Measurements from ENCODE around the gene SVIL.
"Not testable (repeated sequence)": the region's sequence is repeated elsewhere in the genome, so short reads cannot be mapped to it uniquely, and the experiment has no call there.

The SVIL gene

GRCh38 chr10:29621161-29621560 lies 13.6 kb downstream of the SVIL start:
- DNase-seq = no peak

DNA sequence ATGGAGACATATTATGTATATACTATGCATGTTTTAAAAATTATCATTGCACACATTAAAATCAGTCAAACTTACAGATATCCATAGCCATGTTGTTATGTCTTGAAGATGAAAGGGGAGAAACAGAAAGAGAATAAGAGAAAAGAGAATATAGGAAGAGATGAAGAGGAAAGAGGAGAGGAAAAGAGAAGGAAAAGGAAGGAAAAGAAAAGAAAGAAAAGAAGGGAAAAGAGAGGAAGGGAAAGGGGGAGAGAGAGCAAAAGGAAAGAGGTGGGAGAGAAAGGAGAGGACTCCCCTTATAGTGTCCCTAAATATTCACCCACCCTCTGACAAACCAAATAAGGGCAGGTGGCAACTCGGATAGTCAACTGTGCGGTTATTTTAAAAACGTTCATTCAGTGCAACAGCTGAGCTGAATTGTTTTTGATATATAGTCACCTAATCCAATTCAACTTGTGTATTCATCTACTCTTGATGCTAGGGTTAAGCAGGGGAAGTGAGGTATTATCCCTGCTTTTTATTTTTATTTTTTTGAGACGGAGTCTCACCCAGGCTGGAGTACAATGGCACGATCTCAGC lies 14.6 kb downstream of the SVIL start:
- DNase-seq = no peak

GRCh38 chr10:29619241-29619669 lies 15.5 kb downstream of the SVIL start:
- DNase-seq = no peak

GRCh38 chr10:29618341-29619171 lies 16.2 kb downstream of the SVIL start:
- DNase-seq = no peak

GRCh38 chr10:29617880-29618340 lies 16.9 kb downstream of the SVIL start:
- DNase-seq = no peak

GRCh38 chr10:29616542-29616941 lies 18.2 kb downstream of the SVIL start:
- DNase-seq = no peak

GRCh38 chr10:29615195-29615594 lies 19.6 kb downstream of the SVIL start:
- no peak for DNase-seq

GRCh38 chr10:29614289-29614688 lies 20.5 kb downstream of the SVIL start:
- DNase-seq = not testable (repeated sequence)

GRCh38 chr10:29613791-29614190 lies 21.0 kb downstream of the SVIL start:
- no peak for DNase-seq

- no peak for DNase-seq
Measured at GRCh38 chr10:29613196-29613595, 21.6 kb downstream of the SVIL start.

DNA sequence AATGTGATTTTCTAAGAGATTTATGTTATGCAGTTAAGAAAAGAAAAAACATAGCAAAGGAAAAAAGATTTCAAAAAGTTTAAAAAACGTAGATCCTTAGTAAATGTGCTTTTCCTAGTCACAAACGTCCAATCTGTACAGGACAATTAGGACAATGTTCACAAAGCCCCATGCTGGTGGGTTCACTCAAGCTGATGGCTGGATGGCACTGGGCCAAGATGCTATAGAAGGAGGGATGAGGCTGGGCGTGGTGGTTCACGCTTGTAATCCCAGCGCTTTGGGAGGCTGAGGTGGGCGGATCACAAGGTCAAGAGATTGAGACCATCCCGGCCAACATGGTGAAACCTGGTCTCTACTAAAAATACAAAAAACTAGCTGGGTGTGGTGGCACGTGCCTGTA lies 22.1 kb downstream of the SVIL start:
- no peak for DNase-seq

DNA sequence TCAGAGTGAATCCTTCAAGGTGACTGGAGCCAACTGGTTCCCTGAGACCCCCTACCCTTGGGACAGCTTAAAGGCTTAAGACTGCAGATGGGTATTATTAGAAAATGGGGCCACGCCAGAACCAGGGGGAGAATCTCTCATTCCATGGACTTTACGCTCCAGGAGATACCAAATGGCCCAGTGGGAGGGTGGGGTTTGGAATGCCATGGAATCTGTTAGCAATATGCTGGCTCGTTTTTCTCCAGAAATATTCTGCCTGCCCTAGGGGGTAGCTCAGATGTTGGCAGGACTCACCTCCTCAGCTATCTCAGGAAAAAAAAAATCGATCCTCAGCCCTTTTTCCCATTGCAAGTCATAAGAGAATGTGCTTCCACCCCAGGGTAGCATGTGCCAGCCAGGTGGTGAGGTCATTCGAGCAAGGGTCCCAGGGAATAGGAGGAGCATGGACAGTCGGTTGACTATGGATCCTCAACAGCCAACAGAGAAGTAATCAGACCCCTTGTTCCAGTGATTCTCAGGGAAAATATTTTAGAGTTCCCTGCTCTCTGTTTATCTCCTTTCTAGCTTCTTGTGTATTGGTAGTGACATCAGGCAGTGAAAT lies 22.9 kb downstream of the SVIL start:
- DNase-seq = no peak

DNA sequence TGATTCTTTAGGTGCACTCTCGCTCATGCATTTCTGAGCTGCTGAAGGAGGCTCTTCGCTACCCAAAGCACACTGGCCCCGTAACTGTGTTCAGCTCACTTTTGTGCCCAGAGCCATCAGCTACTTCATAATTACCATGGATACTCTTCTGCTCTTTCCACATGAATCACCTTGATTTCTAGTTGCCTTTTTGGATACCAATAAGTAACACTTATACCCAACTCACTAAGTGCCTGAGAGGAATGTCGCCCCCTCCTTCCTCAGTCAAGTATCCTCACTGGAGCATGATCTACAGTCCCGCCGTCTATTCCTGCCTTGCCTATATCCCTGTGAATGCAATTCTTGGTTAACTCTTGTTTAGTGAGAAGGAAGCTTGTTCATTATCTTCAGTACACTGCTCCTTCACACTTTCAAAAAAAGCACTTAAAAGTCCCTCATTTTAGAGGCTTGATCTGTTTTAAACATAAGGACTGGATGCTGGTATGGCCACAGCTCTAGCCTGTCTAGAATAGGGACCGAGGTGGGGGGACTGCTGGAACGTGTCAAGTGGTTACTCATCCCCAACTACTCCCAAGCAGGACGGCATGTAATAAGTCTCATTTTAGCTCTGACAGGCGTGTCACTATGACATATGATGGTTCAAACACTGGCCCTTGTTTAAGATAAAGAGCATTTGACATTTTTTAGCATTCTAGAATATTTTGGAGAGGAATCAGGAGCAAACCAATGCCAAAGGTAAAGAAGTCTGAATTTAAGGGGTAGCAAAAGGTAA lies 23.7 kb downstream of the SVIL start:
- DNase-seq = no peak

DNA sequence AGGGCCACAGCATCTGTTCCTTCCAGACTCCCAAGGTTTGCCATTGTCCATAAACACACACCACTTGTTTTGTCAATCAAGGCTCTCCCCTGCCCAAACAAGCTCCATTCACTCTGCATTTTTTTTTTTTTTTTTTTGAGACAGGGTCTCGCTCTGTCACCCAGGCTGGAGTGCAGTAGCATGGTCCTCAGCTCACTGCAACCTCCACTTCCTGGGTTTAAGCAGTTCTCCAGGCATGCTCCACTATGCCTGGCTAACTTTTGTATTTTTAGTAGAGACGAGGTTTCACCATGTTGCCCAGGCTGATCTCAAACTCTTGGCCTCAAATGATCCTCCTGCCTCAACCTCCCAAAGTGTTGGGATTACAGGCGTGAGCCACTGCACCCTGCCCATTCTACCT lies 24.4 kb downstream of the SVIL start:
- DNase-seq = not testable (repeated sequence)

- DNase-seq = no peak
Measured at GRCh38 chr10:29609696-29610095, 25.1 kb downstream of the SVIL start.

DNA sequence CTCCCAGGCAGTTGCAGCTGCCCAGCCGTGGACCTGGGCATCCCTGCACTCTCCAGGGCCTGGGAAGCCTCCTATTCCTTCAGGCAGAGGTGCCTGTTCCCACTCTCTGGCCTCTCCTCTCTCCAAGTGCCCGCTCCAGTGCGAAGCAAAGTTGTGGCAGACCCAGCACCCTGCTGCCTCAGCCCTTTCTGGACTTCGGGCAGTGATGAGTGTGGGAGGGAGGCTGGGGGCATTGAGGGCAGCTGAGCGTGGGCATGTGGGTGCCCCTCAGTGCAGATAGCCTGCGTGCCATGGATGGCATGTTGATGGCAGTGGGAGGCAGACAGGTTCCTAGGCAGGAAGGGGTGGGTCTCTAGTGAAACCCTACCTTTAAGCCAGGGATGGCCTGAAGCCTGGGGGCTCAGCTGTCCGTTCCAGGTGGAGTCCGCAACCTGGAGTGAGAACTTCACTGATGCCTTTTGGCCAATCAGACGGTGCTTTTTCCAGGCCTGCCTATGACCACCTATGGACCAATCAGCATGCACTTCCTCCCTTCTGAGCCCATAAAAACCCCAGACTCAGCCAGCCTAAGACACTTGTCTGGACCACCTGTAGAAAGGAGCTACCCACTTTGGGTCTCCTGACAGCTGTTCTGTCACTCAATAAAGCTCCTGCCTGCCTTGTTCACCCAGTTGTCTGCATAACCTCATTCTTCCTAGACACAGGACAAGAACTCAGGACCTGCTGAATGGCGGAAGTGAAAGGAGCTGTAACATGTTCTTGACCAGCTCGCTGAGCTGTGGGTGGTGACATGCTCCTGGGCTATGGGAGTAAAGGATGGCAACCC lies 26.1 kb downstream of the SVIL start:
- DNase-seq = no peak

- no peak for DNase-seq
Measured at GRCh38 chr10:29608062-29608461, 26.7 kb downstream of the SVIL start.

- DNase-seq = no peak
Measured at GRCh38 chr10:29607576-29607975, 27.2 kb downstream of the SVIL start.

DNA sequence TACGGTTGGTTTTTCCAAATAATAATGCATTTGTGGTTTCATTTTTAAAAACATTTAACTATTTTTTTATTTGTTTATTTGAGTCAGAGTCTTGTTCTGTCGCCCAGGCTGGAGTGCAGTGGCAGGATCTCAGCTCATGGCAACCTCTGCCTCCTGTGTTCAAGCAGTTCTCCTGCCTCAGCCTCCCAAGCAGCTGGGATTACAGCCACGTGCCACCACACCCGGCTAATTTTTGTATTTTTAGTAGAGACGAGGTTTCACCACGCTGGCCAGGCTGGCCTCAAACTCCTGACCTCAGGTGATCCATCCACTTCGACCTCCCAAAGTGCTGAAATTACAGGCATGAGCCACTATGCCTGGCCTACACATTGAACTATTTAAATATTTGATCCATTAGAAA lies 28.1 kb downstream of the SVIL start:
- not testable (repeated sequence) for DNase-seq

DNA sequence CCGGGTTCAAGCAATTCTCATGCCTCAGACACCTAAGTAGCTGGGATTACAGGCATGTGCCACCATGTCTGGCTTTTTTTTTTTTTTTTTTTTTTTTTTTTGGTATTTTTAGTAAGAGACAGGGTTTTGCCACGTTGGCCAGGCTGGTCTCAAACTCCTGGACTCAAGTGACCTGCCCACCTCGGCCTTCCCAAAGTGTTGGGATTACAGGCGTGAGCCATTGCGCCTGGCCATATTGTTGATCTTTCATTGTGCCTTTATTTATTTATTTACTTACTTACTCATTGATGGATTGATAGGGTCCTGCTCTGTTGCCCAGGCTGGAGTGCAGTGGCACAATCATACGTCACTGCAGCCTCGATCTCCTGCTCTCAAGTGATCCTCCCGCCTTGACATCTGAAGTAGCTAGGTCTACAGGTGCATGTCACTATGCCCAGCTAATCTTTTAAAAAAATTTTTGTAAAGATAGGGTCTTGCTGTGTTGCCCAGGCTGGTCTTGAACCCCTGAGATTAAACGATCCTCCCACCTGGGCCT lies 30.4 kb downstream of the SVIL start:
- DNase-seq = no peak

DNA sequence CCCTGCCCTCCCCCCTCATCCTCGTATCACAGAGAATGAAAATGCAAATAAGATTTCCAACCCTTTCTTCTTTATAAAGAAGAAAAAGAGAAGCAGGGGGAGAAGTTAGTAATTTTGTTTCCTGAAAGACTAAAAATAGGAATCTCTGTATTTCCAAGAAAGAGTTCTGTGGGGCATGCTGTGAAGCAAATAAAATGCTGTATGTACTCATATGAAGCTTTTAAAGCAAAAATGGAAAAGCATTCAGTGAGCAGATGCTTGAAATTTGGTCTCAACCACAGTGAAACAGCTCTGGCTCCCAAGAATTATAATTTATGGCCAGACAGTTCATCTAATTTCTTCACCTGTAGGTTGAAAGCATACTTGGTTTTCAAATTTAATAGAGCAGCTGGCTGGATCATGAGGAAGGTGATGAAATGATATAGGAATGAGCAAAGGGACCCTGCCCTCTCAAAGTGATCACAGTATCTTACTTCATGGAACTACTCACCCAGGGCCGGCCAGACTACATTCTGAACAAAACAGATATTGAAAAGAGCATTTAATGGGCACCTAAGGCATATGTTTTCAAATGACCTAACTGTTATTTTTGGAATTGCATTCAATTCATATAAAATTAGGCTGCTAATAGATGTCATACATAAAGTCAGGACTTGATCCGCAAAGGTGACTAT lies 31.4 kb downstream of the SVIL start:
- no peak for DNase-seq

DNA sequence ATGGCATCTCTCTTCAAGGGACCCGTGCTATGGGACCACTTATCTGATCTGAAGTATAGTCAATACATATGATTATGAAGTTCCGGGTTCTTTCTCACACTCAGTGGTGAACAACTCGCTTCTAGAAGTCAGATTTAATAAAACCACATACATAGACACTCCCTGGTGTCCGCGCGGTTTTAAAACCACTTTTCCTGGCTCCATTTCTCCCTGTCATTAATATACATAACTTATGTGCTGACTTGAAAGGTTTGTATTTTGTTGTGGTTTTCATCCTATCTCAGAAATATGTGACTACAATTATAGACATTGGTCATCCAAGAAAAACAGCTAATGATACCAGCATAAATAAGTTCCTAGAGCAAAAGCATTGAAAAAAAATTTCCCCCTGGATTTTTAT lies 34.0 kb downstream of the SVIL start:
- no peak for DNase-seq

All from KG1 (cell line).